ENCODE data around the gene POLR1B.
"Not testable (repeated sequence)": the region's sequence is repeated elsewhere in the genome, so short reads cannot be mapped to it uniquely, and the experiment has no call there.

POLR1B gene

GRCh38 chr2:112602917-112603316, 60.7 kb downstream of the POLR1B start:
- DNase-seq: no peak

GRCh38 chr2:112603731-112604130, 61.5 kb downstream of the POLR1B start:
- no peak for DNase-seq

GRCh38 chr2:112604952-112605351, 62.7 kb downstream of the POLR1B start:
- DNase-seq: no peak

GRCh38 chr2:112605926-112606325, 63.7 kb downstream of the POLR1B start:
- no peak for DNase-seq

GRCh38 chr2:112606547-112606946, 64.3 kb downstream of the POLR1B start:
- no peak for DNase-seq

- DNase-seq: no peak
These were observed 65.6 kb downstream of the POLR1B start for GRCh38 chr2:112607680-112608438.

GRCh38 chr2:112609320-112609719, 67.1 kb downstream of the POLR1B start:
- not testable (repeated sequence) for DNase-seq

GRCh38 chr2:112612283-112612682, 70.0 kb downstream of the POLR1B start:
- DNase-seq: not testable (repeated sequence)

GRCh38 chr2:112614201-112614840, 72.1 kb downstream of the POLR1B start:
- DNase-seq: no peak

- no peak for DNase-seq
These were observed 72.8 kb downstream of the POLR1B start for GRCh38 chr2:112615051-112615450.

GRCh38 chr2:112615798-112616197, 73.5 kb downstream of the POLR1B start:
- DNase-seq: not testable (repeated sequence)

- DNase-seq: no peak
These were observed 76.1 kb downstream of the POLR1B start for GRCh38 chr2:112618383-112618782.

GRCh38 chr2:112621790-112622527, 79.7 kb downstream of the POLR1B start:
- DNase-seq: no peak

- DNase-seq: no peak
These were observed 80.2 kb downstream of the POLR1B start for GRCh38 chr2:112622528-112622849.

GRCh38 chr2:112623913-112624777, 81.9 kb downstream of the POLR1B start:
- peak; percentile 19 to 91 (median 41) for DNase-seq

GRCh38 chr2:112625474-112626114, 83.3 kb downstream of the POLR1B start:
- DNase-seq: no peak

GRCh38 chr2:112626604-112627059, 84.4 kb downstream of the POLR1B start:
- peak; percentile 19 to 80 (median 42) for DNase-seq
